Measurements from ENCODE around the gene CD93.

- TF ChIP-seq HDGF (IDR thresholded peaks at IDR 0.05; ENCODE audit: borderline replicate concordance) (no peak), CTBP1 (IDR thresholded peaks at IDR 0.05; ENCODE audit: borderline replicate concordance) (no peak), SP1 (IDR thresholded peaks at IDR 0.05) (no peak), FOXM1 (IDR thresholded peaks at IDR 0.05; ENCODE audit: borderline replicate concordance) (no peak), NFRKB (IDR thresholded peaks at IDR 0.05) (no peak), ELF4 (IDR thresholded peaks at IDR 0.05) (no peak), LEF1 (IDR thresholded peaks at IDR 0.05; ENCODE audit: borderline replicate concordance) (no peak)
Observed at GRCh38 chr20:23115822-23116221, 29.7 kb upstream of the CD93 start.

All from HEK293T (cell line).